Ascending aorta (tissue), 2 donors: ENCODE results near the gene SLC6A15. TPM values are rescaled to one million over a fixed set of nuclear protein-coding genes. Genes with fewer than 3 reads are reported as not detected.

Experiments used
- DNase-seq, 2 donors: peaks; one replicate each; pipeline ENCODE4 v3.0.0-alpha.2; 2019; ENCODE audit warnings: low spot score in 2 of 2
- H3K27ac ChIP-seq, 2 donors: fragments of 200-600 bp; sonication (generic); one replicate each; pipeline ENCODE4 v1.5.1; 2016 to 2017; ENCODE audit warnings: mild to moderate bottlenecking in 1 of 2
- H3K27me3 ChIP-seq: fragments of 200-600 bp; sonication (generic); one replicate; pipeline ENCODE4 v1.5.1; 2017
- H3K36me3 ChIP-seq, 2 donors: fragments of 200-600 bp; sonication (generic); one replicate each; pipeline ENCODE4 v1.5.1; 2016
- H3K4me1 ChIP-seq, 2 donors: fragments of 200-600 bp; sonication (generic); one replicate each; pipeline ENCODE4 v1.5.1; 2016 to 2017; ENCODE audit warnings: mild to moderate bottlenecking in 1 of 2
- H3K4me3 ChIP-seq, 2 donors: fragments of 200-600 bp; sonication (generic); one replicate each; pipeline ENCODE4 v1.5.1; 2016 to 2017; ENCODE audit warnings: mild to moderate bottlenecking in 1 of 2
- H3K9me3 ChIP-seq, 2 donors: fragments of 200-600 bp; sonication (generic); one replicate each; pipeline ENCODE4 v1.5.1; 2016
- intact Hi-C: fragments of 100-400 bp; cut with DNase I; formaldehyde crosslinking; loops from one replicate; pipeline ENCODE4 v1.15.1; 2023
- total RNA-seq: library from RNA; depleted of rRNA; stranded (reverse); fragments of >200 nt; gene quantifications from one replicate; pipeline ENCODE4 v1.1.0, GENCODE V29; 2016
- TF ChIP-seq, protein P1 (sequence below), 3 experiments: fragments of 200-600 bp in 2 of 3; fragments of 450-650 bp in 1 of 3; sonication (generic) in 2 of 3; IDR thresholded peaks; one replicate each; pipeline ENCODE4 v1.5.1; 2016 to 2019; ENCODE audit warnings: antibody characterized with exemption in 3 of 3, mild to moderate bottlenecking in 1 of 3, moderate library complexity in 1 of 3

Gene SLC6A15
- total RNA-seq, 1 donor from 2014 or later: not detected

DNA sequence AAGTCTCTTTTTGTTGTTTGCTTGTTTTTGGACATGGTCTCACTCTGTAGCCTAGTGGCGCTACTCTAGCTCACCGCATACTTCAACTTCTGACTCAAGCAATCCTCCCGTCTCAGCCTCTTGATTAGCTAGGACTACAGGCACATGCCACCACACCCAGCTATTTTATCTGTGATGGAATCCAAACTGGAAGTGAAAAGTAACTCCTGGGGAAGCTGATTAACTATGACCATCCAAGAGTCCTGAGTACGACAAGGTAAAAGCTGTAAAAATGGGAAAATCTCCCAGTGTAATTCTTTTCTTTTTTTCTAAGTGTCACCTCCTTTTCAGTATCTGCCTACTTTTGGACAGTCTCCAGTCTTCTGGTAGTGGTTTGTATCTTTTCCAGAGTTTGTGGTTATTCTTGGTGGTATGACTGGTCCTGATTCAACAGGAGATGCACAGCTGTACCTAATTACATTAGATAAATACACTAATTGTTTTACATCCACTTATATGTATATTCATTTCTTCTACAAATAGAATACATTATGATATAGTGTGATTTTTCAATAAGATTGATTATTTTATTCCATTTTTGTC is 97.8 kb downstream of the SLC6A15 start:
- H3K4me3 ChIP-seq: no peak overlapping the region
- intact Hi-C loops: no loop called here
- no peak overlapping the region for H3K27ac ChIP-seq
- H3K36me3 ChIP-seq: no peaks in the 10 kb centered on the region
- H3K9me3 ChIP-seq: no peaks in the 10 kb centered on the region
- no peaks in the 10 kb centered on the region for H3K4me1 ChIP-seq
- TF ChIP-seq, protein P1, sequence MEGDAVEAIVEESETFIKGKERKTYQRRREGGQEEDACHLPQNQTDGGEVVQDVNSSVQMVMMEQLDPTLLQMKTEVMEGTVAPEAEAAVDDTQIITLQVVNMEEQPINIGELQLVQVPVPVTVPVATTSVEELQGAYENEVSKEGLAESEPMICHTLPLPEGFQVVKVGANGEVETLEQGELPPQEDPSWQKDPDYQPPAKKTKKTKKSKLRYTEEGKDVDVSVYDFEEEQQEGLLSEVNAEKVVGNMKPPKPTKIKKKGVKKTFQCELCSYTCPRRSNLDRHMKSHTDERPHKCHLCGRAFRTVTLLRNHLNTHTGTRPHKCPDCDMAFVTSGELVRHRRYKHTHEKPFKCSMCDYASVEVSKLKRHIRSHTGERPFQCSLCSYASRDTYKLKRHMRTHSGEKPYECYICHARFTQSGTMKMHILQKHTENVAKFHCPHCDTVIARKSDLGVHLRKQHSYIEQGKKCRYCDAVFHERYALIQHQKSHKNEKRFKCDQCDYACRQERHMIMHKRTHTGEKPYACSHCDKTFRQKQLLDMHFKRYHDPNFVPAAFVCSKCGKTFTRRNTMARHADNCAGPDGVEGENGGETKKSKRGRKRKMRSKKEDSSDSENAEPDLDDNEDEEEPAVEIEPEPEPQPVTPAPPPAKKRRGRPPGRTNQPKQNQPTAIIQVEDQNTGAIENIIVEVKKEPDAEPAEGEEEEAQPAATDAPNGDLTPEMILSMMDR (IDR thresholded peaks at IDR 0.05): no peak
- DNase-seq: no peak
- H3K27me3 ChIP-seq: no peaks in the 10 kb centered on the region

DNA sequence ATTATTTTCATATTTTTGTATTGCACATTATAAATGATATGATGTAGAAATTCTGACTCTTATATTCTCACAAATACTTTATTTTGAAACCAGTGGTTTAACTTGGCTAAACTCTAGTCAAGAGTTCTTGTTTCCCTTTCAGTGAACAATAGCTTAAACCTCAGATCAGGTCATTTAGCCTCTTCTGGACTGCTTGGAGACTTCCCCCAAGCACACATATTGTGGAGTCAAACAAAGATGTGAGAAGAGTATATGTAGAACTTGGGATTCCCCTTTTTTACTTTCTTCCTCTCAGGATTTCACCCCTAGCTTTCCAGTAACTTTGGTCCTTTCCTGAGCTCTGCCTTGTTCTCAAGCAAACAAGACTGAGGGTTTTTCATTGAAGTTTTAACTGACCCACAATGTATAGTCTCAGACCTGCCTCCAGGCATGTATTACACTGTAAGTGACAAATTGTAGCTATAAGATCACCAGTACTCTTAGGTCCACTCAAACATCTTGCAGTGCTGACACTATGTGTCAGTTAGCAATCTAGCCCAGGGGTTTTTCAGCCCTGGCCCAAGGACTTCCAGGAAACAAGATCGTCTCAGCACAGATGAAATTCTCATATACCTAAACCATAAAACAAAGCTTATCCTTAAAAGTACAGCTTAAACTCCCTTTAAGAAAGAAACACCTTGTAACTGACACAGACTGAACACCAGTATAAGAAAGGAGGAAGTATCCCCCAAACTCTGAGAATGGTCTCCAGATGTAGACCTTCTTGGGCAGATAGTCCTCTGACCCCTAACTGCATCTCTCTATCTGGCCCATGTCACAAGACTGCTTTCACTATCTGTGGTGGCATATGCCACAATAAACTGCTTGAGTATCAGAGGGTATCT is 98.6 kb downstream of the SLC6A15 start:
- no peak overlapping the region for H3K4me3 ChIP-seq
- no peak for DNase-seq
- H3K9me3 ChIP-seq: no peaks in the 10 kb centered on the region
- no peaks in the 10 kb centered on the region for H3K27me3 ChIP-seq
- H3K36me3 ChIP-seq: no peaks in the 10 kb centered on the region
- intact Hi-C loops: no loop called here
- H3K27ac ChIP-seq: no peak overlapping the region
- TF ChIP-seq, protein P1 (IDR thresholded peaks at IDR 0.05): no peak
- H3K4me1 ChIP-seq: no peaks in the 10 kb centered on the region

DNA sequence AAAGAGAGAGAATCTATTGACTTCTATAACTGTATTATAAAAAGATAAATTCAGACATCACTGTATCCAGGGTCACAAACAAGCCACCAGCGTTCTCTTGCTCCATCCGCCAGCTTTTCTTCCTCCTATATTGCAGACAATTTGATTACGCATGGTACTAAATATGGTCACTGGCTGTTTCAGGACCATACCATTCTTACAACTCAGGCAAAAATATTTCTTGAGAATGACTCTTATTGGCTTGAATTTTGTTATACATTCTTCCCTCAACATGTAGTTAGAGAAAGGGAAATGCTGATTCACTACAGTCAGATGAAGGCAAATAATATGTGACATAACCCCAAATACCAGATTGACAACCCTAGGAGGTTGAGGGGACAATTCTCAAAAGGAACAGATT is 101.3 kb downstream of the SLC6A15 start:
- no peak for DNase-seq
- TF ChIP-seq, protein P1 (IDR thresholded peaks at IDR 0.05): no peak
- Histone ChIP-seq H3K27ac (no peak overlapping the region), H3K27me3 (no peaks in the 10 kb centered on the region), H3K36me3 (no peaks in the 10 kb centered on the region), H3K4me1 (no peaks in the 10 kb centered on the region), H3K4me3 (no peak overlapping the region), H3K9me3 (no peaks in the 10 kb centered on the region)
- intact Hi-C loops: no loop called here

DNA sequence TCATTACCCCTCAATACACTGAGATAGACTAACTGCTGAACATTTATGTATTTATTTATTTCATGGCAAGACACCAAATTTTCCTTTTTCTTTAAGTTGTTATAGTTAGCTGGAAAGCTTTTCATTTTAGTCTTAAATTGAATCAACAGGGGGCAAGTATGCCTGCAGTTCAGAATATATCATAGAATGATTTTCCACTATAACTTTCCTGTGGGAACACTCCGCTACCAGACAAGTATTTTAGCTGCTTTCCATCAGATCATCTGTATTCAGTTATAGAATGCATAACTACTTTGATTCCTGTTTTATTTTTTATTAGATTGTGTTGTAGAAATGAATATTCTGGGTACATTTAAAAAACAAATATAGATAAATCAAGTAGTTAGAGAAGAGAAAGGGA is 102.0 kb downstream of the SLC6A15 start:
- Histone ChIP-seq H3K4me1 (no peaks in the 10 kb centered on the region), H3K27me3 (no peaks in the 10 kb centered on the region), H3K4me3 (no peak overlapping the region), H3K9me3 (no peaks in the 10 kb centered on the region), H3K27ac (no peak overlapping the region), H3K36me3 (no peaks in the 10 kb centered on the region)
- intact Hi-C loops: no loop called here
- no peak for DNase-seq
- TF ChIP-seq, protein P1 (IDR thresholded peaks at IDR 0.05): no peak

Other genes starting within 250 kb of the SLC6A15 start
- gene TSPAN19, start 123.5 kb upstream of the SLC6A15 start, total RNA-seq: not detected
- gene LRRIQ1, start 123.6 kb upstream of the SLC6A15 start, total RNA-seq: not detected